ENCODE measurements around the gene CELSR1.
A peak's percentile ranks its signal among the peaks of the same experiment; 100 is the strongest.

The CELSR1 gene

DNA sequence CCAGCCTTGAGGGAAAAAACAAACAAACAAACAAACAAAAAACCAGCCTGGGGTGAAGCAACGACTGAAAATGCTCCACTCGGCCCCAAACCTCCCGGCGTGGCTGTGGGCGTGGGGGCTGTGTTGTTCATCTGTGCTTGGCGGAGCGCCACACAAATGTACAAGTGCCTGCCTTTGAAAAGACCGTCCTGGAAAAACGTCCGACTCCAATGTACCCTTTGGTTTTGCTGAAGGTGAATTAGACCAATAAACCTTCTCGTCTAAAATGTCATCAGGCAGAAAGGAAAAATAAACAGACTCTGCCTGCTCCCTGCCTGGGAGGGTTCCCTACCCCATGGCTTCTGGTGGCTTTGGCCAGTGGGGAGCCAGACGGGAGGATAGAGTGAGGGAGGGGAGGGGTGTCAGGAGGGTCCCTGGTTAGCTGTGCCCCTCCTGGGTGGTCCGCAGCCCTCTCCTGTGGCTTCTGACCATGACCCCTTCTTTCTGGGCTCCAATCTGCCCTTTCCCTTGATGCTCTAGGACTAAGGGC lies 108.0 kb downstream of the CELSR1 start:
- peak overlapping the region; percentile 10; the same call in 1 of the 2 replicates for H3K27ac ChIP-seq
- TF ChIP-seq CTCF (conservative IDR thresholded peaks at IDR 0.05; ENCODE audit: low read depth) = no peak
- POLR2A ChIA-PET (ENCODE audit: low non-redundant PET) = no interaction called here
- CTCF ChIA-PET = no interaction called here
- DNase-seq (ENCODE audit: low spot score) = no peak

- peak overlapping the region; percentile 10; the same call in 1 of the 2 replicates for H3K27ac ChIP-seq
- no peak for TF ChIP-seq CTCF (conservative IDR thresholded peaks at IDR 0.05; ENCODE audit: low read depth)
- CTCF ChIA-PET = no interaction called here
- DNase-seq (ENCODE audit: low spot score) = no peak
- POLR2A ChIA-PET (ENCODE audit: low non-redundant PET) = no interaction called here
Measured at GRCh38 chr22:46428602-46429324, 108.7 kb downstream of the CELSR1 start.

GRCh38 chr22:46428171-46428570 lies 109.2 kb downstream of the CELSR1 start:
- TF ChIP-seq CTCF (conservative IDR thresholded peaks at IDR 0.05; ENCODE audit: low read depth) = no peak
- POLR2A ChIA-PET (ENCODE audit: low non-redundant PET) = no interaction called here
- no peak for DNase-seq (ENCODE audit: low spot score)
- CTCF ChIA-PET = no interaction called here
- H3K27ac ChIP-seq = 0 out of 2 replicates have a peak overlapping the region, but pooled peaks have one; percentile 1

- POLR2A ChIA-PET (ENCODE audit: low non-redundant PET) = no interaction called here
- DNase-seq (ENCODE audit: low spot score) = no peak
- H3K27ac ChIP-seq = no peak overlapping the region
- TF ChIP-seq CTCF (conservative IDR thresholded peaks at IDR 0.05; ENCODE audit: low read depth) = no peak
- CTCF ChIA-PET = no interaction called here
Measured at GRCh38 chr22:46425016-46425415, 112.4 kb downstream of the CELSR1 start.

DNA sequence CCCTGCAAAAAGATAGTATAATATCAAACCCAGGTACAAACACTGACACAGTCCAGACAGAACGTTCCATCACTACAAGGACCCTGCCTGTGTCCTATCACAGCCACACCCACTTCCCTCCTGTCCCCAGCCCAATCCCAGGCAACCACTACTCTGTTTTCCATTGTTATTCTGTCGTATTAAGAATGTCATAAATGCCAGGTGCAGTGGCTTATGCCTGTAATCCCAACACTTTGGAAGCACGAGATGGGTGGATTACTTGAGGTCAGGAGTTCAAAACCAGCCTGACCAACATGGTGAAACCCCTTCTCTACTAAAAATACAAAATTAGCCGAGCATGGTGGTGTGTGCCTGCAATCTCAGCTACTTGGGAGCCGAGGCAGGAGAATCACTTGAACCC lies 112.9 kb downstream of the CELSR1 start:
- ChIA-PET POLR2A (ENCODE audit: low non-redundant PET) (no interaction called here), CTCF (no interaction called here)
- no peak overlapping the region for H3K27ac ChIP-seq
- DNase-seq (ENCODE audit: low spot score) = no peak
- TF ChIP-seq CTCF (conservative IDR thresholded peaks at IDR 0.05; ENCODE audit: low read depth) = no peak

DNA sequence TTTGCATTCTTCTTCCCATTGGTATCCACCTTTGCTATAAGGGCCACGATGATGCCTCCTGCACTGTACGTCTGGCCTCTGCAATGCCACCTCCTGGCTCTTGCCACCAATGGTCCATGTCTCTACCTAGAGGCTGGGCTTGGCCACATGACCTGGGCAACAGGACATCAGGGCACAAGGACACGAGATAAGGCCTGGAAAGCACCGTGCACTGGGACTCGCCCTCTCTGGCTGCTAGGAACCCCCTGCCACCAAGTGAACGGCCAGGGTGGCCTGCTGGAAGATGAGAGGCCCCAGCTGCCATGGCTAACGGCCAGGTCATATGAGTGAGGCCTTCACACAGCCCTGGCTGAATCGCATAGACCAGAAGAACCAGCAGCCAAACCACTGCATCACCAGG lies 114.5 kb downstream of the CELSR1 start:
- ChIA-PET POLR2A (ENCODE audit: low non-redundant PET) (no interaction called here), CTCF (no interaction called here)
- H3K27ac ChIP-seq = peak overlapping the region; percentile 14
- no peak for DNase-seq (ENCODE audit: low spot score)
- no peak for TF ChIP-seq CTCF (conservative IDR thresholded peaks at IDR 0.05; ENCODE audit: low read depth)
